Inflammatory macrophage treated with lipopolysaccharide for 1 hour (primary cell): ENCODE data around the gene PGPEP1.
"Not testable (repeated sequence)": the region's sequence is repeated elsewhere in the genome, so short reads cannot be mapped to it uniquely, and the experiment has no call there.

Experiments
- DNase-seq, 2 donors: peaks; one replicate each; pipeline ENCODE4 v3.0.0-alpha.2; 2020 to 2022

Gene PGPEP1

GRCh38 chr19:18308051-18308947, 32.1 kb upstream of the PGPEP1 start:
- DNase-seq: no peak

GRCh38 chr19:18308948-18309325, 31.5 kb upstream of the PGPEP1 start:
- DNase-seq: no peak

DNA sequence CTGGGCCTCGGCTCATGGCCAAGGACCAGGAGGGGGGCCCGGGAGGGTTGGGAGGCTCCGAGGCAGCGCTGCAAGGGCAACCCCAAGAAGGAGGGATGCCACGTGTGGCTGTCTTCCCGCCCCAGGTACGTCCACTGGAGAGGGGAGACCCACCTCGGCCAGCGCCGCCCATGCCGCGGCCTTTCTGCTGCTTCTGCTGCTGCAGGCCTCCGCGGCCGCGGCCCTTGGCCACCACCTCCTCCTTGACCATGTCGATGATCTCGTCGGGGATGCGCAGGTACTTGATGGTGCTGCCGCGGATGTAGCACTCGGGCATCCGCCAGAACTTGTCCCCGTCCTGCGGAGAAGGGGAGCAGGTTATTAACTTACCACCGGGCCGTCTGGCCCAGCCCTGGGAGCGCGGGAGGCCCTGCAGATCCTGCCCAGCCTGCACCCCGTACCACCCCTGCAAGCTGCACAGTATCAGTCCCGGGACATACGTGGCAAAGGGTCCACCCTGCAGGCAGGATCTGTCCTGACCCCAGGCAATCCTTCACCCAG, 30.8 kb upstream of the PGPEP1 start:
- DNase-seq: no peak

DNA sequence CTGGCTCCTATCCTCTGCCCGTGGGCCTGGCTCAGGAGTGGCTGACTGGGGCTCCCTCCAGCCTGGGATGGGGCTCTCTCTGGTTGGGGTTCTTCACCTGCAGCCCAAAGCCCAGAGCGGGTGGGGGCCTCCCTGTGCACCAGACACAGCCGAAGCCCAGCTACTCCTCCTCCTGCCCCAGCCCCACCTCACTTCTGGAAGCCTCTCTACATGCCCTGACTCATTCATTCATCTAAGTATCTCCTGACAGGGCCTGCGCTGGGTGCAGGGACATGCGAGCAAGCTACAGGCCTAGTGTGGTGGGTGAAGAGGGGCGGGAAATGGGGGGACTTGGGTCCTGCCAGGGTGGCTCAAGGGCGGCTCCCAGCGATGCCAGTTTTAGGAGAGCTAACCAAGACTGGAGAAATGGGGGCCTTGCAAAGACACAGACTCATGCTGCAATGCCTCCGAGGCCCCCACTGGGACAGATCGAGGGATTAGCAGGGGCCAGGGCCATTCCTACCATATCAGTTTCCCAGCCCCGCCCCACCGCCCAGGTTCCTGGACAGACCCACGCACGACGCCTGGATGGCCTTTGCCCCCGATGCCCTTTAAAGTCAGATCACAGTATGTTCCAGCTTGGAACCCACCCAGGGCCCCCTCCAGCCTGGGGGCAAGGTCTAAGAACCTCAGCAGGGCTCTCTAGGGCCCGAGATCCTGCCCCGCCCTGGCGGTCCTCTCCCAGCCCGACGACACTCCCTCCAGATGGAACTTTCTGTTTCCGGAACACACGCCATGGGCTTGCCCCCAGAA, 30.1 kb upstream of the PGPEP1 start:
- no peak for DNase-seq

GRCh38 chr19:18310966-18311365, 29.4 kb upstream of the PGPEP1 start:
- DNase-seq: no peak

- no peak for DNase-seq
Observed at GRCh38 chr19:18311502-18312091, 28.8 kb upstream of the PGPEP1 start.

DNA sequence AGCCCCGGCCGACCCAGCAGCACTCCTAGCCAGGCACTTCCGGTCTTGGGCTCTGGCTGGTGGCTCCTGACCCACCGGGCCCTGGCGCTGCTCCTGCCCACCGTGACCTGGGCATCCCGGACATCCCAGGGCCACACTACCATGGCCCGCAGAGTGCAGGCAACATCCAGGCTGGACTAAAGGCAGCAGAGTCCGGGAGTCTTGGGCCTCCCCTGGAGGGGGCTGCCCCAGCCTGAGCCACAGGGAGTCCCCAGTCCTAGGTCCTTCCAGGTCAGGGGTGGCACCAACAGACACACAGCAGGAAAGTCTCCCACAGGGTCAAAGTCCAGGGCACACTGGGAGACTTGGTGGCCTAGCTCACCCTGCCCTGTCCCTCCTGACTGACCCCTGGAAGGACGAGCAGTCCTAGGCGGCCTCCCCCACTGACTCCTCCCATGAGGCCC, 28.3 kb upstream of the PGPEP1 start:
- DNase-seq: no peak

DNA sequence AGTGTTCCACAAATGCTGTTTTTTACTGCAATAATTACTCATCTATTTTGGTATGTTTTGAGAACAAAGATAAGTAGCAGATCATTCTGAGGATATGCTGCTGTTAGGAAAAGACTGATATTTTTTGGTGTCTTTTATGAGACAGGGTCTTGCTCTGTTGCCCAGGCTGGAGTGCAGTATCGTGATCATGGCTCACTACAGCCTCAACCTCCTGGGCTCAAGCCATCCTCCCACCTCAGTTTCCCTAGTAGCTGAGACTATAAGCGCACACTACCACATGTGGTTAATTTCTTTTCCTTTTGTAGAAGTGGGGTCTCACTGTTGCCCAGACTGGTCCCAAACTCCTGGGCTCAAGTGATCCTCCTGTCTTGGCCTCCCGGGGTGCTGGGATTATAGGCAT, 27.0 kb upstream of the PGPEP1 start:
- DNase-seq: no peak

GRCh38 chr19:18317961-18318800, 22.2 kb upstream of the PGPEP1 start:
- no peak for DNase-seq

- DNase-seq: peak; percentile 36 to 52
Observed at GRCh38 chr19:18319591-18320135, 20.7 kb upstream of the PGPEP1 start.

- DNase-seq: peak; percentile 39 to 45
Observed at GRCh38 chr19:18320865-18321733, 19.3 kb upstream of the PGPEP1 start.

DNA sequence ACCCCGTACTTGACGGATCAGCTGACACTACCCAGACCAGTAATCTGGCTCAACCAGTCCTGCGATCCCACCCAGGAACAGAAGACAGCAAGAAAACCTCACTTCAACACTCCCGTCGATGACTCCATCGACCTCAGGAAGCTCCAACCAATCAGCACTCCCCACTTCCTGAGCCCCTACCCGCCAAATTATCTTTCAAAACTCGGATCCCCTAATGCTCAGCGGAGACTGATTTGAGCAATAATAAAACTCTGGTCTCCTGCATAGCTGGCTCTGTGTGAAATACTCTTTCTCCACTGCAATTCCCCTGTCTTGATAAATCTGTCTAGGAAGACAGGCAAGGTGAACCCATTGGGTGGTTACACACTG, 18.7 kb upstream of the PGPEP1 start:
- DNase-seq: no peak

GRCh38 chr19:18322318-18322758, 18.1 kb upstream of the PGPEP1 start:
- DNase-seq: peak; percentile 51 to 65

DNA sequence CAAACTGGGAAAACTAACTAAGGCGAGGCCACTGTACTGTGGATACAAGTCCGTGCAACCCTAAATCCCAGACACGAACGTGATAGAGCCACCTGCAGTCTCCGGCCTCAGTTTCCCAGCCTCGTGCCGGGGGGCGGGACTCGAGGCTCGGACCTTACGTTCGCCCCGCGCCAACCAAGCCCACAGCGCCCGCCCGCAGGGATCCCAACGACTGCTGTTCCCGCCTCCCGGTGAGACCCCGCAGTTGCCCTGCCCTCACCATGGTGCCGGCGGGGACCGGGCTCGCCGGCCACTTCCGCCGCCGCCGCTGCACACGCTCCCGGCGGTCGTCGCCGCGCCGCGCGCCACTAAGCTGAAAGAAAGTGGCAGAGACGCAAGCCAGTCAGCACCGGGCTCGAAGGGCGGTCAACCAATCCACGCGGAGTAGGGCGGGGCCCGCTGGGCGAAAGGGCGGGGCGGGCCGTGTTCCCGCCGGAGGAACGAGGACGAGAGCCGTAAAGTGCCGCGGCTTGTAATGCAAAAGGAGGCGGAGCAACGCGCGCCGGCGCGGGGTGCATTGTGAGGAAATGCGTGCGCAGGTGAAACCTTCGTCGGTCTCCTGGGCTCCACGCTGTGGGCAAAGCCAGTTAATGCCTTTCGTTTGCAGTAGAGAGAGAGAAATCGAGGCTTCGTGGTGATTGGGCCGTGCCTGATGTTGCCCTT, 17.5 kb upstream of the PGPEP1 start, which contains the start of gene LSM4:
Gene LSM4, minus strand, starts transcription at position 318 of the 702 bp plus-strand sequence. Its CDS starts 56 bp downstream, at position 262.
- peak; percentile 95 to 99 for DNase-seq

- DNase-seq: not testable (repeated sequence)
Observed at GRCh38 chr19:18324373-18324731, 16.0 kb upstream of the PGPEP1 start.

GRCh38 chr19:18326772-18327171, 13.6 kb upstream of the PGPEP1 start:
- DNase-seq: no peak

DNA sequence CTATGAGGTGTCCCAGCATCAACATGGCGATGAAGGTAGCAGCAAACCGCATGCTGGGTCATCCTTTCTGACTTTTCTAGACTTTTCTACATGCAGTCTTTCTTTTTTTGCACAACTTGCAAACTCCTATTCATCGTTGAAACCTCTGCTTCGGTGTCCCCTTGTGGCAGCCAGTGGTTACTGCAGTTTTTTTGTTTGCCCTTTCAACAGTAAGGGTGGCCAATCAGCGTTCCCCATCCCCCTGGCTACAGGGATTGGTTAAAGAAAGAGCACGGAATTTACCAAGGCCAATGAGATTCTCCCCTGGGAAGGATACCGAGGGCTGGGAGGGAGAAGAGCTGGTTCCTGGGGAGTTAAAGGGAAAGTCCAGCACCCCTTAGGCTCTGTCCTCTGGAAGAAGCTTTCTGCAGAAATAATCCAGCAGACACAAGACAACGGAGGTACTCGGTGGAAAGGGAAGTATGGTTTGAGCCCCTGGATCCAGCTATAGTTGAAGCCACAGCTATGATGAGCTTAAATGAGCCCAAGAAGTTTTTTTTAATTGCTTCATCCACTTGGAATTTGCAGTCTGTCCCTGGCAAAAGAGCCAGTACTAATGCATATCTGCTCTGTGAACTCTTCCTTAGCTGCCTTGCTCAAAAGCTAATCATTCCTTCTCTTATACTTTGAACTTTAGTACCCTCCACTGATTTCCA, 11.9 kb upstream of the PGPEP1 start:
- DNase-seq: peak; percentile 98

- no peak for DNase-seq
Observed at GRCh38 chr19:18329035-18329376, 11.4 kb upstream of the PGPEP1 start.

- no peak for DNase-seq
Observed at GRCh38 chr19:18330868-18331267, 9.5 kb upstream of the PGPEP1 start.
